GM12874 (cell line): ENCODE results near the gene RITA1.

Experiments used
- TF ChIP-seq, protein P1 (sequence below): IDR thresholded peaks from 2 replicates; pipeline ENCODE4 v1.5.1; 2011; ENCODE audit warnings: low read depth, mild to moderate bottlenecking, control low read depth, low read length, moderate library complexity; ENCODE audit not compliant: insufficient read depth

RITA1 gene

DNA sequence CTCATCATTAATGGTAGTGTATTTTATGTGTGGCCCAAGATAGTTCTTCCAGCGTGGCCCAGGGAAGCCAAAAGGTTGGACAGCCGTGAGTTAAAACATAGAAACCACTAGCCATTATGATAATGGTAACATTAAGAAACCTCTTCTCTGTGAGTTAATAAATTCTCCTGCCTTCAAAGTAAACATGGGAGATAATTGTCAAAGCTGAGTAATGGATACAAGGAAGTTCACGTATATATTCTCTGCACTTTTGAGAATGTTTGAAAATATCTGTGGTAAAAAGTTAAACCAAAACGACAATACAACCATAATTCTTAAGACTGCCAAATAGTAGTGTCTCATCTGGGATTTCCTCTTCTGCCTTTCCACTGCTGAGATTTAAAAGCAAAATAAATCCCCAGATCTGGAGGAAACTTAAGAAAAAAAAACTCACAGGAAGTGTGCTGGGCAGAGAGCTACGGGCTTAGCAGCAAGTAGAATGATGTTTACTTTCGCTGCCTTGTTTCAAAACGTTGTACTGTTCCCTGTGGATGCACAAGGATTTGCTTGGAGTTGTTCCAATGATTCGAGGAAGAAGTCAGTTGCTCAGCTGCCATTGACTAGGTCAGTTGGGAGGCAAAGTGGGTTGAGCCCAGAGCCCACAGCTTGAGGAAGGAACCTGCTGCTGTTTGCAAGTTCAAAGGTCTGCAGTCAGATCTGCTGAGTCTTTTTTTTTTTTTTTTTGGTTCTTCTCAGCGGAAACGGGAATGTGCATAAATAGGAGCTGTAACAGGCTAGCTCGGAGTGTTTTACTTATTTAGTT lies 37.4 kb downstream of the RITA1 start:
- TF ChIP-seq, protein P1, sequence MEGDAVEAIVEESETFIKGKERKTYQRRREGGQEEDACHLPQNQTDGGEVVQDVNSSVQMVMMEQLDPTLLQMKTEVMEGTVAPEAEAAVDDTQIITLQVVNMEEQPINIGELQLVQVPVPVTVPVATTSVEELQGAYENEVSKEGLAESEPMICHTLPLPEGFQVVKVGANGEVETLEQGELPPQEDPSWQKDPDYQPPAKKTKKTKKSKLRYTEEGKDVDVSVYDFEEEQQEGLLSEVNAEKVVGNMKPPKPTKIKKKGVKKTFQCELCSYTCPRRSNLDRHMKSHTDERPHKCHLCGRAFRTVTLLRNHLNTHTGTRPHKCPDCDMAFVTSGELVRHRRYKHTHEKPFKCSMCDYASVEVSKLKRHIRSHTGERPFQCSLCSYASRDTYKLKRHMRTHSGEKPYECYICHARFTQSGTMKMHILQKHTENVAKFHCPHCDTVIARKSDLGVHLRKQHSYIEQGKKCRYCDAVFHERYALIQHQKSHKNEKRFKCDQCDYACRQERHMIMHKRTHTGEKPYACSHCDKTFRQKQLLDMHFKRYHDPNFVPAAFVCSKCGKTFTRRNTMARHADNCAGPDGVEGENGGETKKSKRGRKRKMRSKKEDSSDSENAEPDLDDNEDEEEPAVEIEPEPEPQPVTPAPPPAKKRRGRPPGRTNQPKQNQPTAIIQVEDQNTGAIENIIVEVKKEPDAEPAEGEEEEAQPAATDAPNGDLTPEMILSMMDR, result no peak

DNA sequence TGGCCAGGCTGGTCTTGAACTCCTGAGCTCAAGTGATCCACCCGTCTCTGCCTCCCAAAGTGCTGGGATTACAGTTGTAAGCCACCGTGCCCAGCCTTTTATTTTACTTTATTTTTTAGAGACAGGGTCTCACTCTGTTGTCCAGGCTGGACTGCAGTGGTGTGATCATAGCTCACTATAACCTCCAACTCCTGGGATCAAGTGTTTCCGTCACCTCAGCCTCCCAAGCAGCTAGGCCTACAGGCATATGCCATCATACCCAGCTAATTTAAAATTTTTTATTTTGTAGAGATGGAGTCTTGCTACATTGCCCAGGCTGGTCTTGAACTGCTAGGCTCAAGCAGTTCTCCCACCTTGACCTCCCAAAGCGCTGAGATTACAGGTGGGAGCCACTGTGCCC lies 39.4 kb downstream of the RITA1 start:
- TF ChIP-seq, protein P1, result no peak

DNA sequence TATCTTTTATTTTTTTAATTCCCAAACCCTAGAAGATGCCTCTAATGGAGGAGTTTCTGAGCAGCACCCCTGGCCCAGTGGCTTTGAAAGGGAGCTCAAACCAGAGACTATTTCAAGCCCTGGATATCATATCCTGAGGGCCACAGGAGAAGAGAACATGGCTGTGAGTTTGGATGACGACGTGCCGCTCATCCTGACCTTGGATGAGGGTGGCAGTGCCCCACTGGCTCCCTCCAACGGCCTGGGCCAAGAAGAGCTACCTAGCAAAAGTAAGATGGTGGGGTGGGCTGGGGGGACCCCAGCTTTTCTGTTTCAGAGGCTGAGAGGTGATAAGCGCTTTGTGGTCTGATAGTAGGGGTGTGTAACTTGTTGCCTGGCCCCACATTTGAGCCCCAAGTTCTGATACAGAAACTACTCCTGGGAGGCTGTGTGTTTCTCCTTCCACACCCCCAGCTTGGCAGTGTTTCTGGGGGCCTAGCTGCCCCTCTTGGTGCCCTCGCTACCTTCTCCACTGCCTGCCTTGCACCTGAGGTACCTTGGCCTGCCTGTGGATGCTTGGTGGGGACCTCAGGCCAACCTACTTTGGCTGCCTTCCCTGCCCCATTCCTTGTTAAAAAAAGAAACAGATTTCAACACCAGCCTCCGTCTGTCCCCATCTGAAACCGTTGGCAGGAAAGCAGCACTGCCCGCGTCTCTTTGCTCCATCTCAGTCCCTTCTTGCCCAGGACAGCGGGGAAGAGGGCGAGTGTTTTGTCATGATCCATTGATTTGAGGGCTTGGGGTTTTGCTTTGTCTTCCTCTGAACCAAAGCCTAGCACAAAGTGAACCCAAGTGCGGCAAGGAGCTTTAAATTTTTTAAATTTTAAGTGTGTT lies 41.4 kb downstream of the RITA1 start:
- TF ChIP-seq, protein P1, result no peak

DNA sequence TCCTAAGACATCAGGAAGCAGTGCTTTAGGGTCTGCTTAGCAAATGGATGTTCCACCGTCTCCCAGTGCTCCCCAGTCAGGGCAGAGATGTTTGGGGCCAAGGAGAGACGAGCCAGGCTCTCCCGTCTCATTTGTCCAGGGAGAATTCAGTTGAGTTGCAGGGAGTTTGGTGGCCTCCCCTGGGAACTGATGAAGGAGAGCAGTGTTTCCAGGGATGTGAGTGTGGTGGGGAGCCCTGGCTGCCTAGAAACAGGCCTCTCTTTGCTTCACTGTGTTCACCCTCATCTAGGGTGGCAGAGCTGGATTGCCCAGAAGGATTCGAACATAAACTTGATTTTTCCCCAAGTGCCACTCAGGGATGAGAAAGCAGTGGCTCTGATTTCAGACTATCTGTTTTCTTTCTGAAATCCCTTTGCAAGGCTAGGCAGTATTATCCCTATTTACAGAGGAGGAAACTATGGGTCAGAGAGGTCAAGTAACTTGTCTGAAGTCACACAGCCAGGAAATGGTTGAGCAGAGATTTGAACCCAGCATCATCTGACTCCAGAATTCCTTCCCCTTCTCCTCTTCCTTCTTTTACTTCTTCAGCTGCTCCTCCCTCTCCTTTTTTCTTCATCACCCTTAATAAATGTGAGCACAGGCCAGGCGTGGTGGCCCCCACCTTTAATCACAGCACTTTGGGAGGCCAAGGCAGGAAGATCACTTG lies 42.3 kb downstream of the RITA1 start:
- TF ChIP-seq, protein P1, result no peak

DNA sequence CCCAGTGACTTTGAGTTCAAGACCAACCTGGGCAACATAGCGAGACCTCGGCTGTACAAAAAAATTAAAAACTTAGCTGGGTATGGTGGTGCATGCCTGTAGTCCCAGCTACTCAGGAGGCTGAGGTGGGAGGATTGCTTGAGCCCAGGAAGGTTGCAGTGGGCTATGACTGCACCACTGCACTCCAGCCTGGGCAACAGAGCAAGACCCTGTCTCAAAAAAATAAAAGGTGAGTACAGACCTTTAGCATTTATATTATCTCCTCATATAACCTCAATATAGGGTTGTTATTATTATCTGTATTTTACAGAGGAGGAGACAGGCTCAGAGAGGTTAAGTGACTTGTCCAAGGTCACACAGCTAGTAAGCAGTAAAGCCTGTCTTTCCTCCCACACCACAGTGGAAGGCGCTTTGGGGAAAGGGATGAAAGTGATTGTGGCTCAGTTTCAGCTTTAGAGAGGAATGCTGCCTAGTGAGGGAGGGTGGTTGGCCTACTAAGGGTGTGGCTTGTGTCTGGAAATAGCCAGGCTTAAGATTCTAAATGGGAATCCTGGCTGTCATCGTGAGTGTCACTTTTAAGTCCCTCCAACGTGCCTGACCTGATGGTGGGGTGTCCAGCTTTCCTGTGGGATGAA lies 43.0 kb downstream of the RITA1 start:
- TF ChIP-seq, protein P1, result no peak

DNA sequence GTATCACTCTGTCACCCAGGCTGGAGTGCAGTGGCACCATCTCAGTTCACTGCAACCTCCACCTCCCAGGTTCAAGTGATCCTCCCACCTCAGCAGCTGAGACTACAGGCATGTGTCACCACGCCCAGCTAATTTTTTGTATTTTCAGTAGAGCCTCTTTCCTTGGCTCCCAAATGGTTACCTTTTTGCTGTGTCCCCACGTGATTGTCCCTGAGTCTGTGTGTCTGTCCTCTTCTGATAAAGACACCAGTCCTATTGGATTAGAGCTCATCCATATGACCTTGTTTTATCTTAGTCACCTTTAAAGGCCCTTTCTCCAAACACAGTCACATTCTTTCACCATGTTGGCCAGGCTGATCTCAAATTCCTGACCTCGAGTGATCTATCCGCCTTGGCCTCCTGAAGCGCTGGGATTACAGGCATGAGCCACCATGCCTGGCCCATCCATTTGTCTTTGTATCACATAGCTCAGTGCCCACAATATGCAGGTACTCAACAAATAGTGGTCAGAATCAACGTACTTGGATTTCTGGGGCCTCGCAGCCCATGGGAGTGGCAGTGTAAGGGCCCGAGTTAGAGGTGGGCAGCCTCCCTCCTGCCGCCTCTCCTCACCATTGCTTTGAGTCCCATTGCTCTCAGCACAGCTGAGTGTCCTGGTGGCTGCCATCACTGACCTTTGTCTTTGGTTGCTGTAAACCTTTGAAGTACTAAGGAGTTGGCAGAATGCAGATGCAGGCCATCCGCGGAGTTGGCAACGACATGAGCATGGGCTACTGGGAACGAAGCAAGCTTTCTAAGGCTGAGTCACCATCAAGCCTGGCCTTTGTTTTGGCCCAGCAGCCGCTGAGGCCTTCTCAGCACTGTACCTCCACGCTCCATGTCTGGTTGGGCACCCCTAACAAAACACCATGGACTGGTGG lies 45.1 kb downstream of the RITA1 start:
- TF ChIP-seq, protein P1, result no peak
